Measurements from ENCODE around the gene REV3L. TPM values are rescaled to one million over a fixed set of nuclear protein-coding genes. Genes with fewer than 3 reads are reported as not detected.
A peak's percentile ranks its signal among the peaks of the same experiment; 100 is the strongest.
"Not testable (repeated sequence)": the region's sequence is repeated elsewhere in the genome, so short reads cannot be mapped to it uniquely, and the experiment has no call there.

Gene REV3L
- total and polyA plus RNA-seq, 4 donors: 8.8 to 91.4 (median 19.8) TPM

DNA sequence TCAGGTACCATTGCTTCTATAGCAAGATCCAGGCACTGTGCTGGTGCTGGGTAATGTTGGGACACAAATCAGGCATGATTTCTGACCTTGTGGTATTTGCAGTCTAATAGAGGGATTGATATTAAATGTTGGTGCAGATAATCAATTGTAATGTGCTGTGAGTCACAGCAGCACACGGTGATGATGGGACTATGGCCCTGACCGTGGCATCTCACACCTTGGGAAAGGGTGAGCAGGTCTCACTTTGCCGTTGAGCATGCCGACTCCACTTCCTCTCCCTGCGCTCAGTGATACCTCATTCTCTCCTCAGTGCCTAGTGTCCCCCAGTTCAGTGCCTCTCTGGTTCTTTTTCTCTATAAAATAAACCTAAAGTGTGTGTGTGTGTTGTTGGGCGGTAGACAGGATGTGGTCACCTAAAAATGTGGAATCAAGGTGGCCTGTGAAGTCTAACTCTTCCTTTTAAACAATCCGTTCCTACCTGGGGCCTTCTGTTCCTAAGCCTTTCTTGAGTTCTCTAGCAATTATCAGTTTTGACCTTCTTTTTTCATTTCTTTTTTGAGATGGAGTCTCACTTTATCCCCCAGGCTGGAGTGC, 188.5 kb downstream of the REV3L start:
- DNase-seq (no peak), ATAC-seq (ENCODE audit: insufficient read depth, low FRiP score) (no peak)
- no peak overlapping the region for H3K27ac ChIP-seq (ENCODE audit: low read depth in 1 of 2, low read length in 1 of 2)
- H3K9ac ChIP-seq (ENCODE audit: insufficient read depth in 1 of 2, low read length in 2 of 2): no peak overlapping the region
- no peaks in the 10 kb centered on the region for H3K27me3 ChIP-seq (ENCODE audit: control insufficient read depth in 3 of 3, insufficient read depth in 3 of 3, low read length in 2 of 3)
- no peak overlapping the region for H3K4me3 ChIP-seq
- H3K36me3 ChIP-seq (ENCODE audit: control insufficient read depth in 4 of 4, insufficient read depth in 4 of 4, low read length in 4 of 4): peaks cover 0 to 3% (median 0%) of the 10 kb centered on the region in 4 donors
- H3K4me1 ChIP-seq (ENCODE audit: control insufficient read depth in 5 of 5, insufficient read depth in 5 of 5, low read length in 5 of 5): no peaks in the 10 kb centered on the region
- no peaks in the 10 kb centered on the region for H3K9me3 ChIP-seq (ENCODE audit: control insufficient read depth in 4 of 4, insufficient read depth in 3 of 4, low read length in 3 of 4)
- 92 to 96% methylated on average over 7 of the region's 7 CpGs for WGBS, 2 donors
- TF ChIP-seq, protein P1, sequence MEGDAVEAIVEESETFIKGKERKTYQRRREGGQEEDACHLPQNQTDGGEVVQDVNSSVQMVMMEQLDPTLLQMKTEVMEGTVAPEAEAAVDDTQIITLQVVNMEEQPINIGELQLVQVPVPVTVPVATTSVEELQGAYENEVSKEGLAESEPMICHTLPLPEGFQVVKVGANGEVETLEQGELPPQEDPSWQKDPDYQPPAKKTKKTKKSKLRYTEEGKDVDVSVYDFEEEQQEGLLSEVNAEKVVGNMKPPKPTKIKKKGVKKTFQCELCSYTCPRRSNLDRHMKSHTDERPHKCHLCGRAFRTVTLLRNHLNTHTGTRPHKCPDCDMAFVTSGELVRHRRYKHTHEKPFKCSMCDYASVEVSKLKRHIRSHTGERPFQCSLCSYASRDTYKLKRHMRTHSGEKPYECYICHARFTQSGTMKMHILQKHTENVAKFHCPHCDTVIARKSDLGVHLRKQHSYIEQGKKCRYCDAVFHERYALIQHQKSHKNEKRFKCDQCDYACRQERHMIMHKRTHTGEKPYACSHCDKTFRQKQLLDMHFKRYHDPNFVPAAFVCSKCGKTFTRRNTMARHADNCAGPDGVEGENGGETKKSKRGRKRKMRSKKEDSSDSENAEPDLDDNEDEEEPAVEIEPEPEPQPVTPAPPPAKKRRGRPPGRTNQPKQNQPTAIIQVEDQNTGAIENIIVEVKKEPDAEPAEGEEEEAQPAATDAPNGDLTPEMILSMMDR (IDR thresholded peaks at IDR 0.05; ENCODE audit: control extremely low read depth, extremely low read depth): no peak

DNA sequence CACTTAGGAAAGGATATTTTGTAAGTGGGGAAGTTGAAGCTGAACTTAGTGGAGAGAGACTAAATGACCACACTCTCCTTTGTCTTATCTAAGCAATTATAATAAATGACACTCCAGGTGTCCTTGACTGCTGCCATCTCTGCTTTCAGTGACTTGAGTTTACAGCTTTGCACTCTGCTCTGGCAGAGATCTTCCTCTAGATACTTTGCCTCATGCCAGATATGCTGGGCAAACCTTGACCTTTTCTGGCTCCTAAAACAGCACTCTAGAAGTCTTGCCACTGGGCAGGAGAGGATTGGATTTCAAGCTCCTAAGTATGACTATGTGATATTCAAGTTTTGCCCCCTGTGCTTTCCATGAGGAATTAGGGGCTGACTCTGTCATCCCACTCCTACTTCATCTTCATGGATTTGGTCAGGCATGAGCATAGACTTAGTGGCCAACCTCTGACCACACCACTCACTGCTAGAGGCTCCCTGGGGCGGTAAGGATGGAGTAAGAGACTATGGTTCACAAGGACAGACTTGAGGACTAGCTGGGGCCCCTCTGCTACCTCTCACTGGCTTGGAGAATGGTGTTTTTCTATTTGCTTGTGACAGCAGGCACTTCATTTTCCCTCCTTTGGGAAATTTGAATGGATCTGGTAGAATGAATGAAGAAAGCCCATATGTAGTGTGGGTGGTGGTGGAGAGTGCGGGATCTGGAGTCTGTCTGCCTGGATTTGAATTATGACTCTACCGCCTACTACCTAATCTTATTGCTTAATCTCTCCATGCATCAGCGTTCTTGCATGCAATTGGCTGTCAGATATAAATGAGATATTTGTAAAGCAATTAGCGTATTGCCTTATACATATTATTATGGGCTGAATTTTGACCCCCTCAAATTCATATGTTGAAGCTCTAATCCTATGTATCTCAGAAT, 191.4 kb downstream of the REV3L start:
- peaks cover 0 to 2% (median 0%) of the 10 kb centered on the region in 4 donors for H3K36me3 ChIP-seq (ENCODE audit: control insufficient read depth in 4 of 4, insufficient read depth in 4 of 4, low read length in 4 of 4)
- TF ChIP-seq, protein P1 (IDR thresholded peaks at IDR 0.05; ENCODE audit: control extremely low read depth, extremely low read depth): no peak
- no peaks in the 10 kb centered on the region for H3K4me1 ChIP-seq (ENCODE audit: control insufficient read depth in 5 of 5, insufficient read depth in 5 of 5, low read length in 5 of 5)
- no peak overlapping the region for H3K9ac ChIP-seq (ENCODE audit: insufficient read depth in 1 of 2, low read length in 2 of 2)
- H3K27me3 ChIP-seq (ENCODE audit: control insufficient read depth in 3 of 3, insufficient read depth in 3 of 3, low read length in 2 of 3): no peaks in the 10 kb centered on the region
- ATAC-seq (ENCODE audit: insufficient read depth, low FRiP score) (no peak), DNase-seq (no peak)
- H3K27ac ChIP-seq (ENCODE audit: low read depth in 1 of 2, low read length in 1 of 2): no peak overlapping the region
- H3K9me3 ChIP-seq (ENCODE audit: control insufficient read depth in 4 of 4, insufficient read depth in 3 of 4, low read length in 3 of 4): no peaks in the 10 kb centered on the region
- no peak overlapping the region for H3K4me3 ChIP-seq
- 91 to 98% methylated on average over 5 of the region's 5 CpGs for WGBS, 2 donors

DNA sequence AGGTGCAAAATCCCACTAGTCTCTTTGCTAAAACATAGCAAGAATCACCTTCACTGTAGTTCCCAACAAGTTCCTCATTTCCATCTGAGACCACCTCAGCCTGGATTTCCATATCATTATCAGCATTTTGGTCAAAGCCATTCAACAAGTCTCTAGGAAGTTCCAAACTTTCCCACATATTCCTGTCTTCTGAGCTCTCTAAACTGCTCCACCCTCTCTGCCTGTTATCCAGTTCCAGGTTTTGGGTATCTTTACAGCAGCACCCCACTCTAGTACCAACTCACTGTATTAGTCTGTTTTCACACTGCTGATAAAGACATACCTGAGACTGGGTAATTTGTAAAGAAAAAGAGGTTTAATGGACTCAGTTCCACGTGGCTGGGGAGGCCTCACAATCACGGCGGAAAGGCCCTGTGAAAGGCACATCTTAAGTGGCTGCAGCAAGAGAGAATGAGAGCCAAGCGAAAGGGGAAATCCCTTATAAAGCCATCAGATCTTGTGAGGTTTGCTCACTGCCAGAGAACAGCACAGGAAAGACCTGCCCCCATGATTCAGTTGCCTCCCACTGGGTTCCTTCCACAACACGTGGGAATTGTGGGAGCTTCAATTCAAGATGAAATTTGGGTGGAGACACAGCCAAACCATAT, 192.2 kb downstream of the REV3L start:
- not testable (repeated sequence) for H3K9ac ChIP-seq (ENCODE audit: insufficient read depth in 1 of 2, low read length in 2 of 2); H3K4me1 ChIP-seq (ENCODE audit: control insufficient read depth in 5 of 5, insufficient read depth in 5 of 5, low read length in 5 of 5); H3K27ac ChIP-seq (ENCODE audit: low read depth in 1 of 2, low read length in 1 of 2); H3K9me3 ChIP-seq (ENCODE audit: control insufficient read depth in 4 of 4, insufficient read depth in 3 of 4, low read length in 3 of 4); H3K4me3 ChIP-seq; H3K27me3 ChIP-seq (ENCODE audit: control insufficient read depth in 3 of 3, insufficient read depth in 3 of 3, low read length in 2 of 3); H3K36me3 ChIP-seq (ENCODE audit: control insufficient read depth in 4 of 4, insufficient read depth in 4 of 4, low read length in 4 of 4)
- WGBS, 2 donors: 47 to 74% methylated on average over 5 of the region's 5 CpGs
- ATAC-seq (ENCODE audit: insufficient read depth, low FRiP score) (peak; percentile 66), DNase-seq (peak in 1 of 3 donors; percentile 24)

GRCh38 chr6:111284356-111284755, 198.7 kb downstream of the REV3L start:
- DNase-seq; H3K9ac ChIP-seq (ENCODE audit: insufficient read depth in 1 of 2, low read length in 2 of 2); H3K36me3 ChIP-seq (ENCODE audit: control insufficient read depth in 4 of 4, insufficient read depth in 4 of 4, low read length in 4 of 4); H3K27ac ChIP-seq (ENCODE audit: low read depth in 1 of 2, low read length in 1 of 2); H3K27me3 ChIP-seq (ENCODE audit: control insufficient read depth in 3 of 3, insufficient read depth in 3 of 3, low read length in 2 of 3); H3K4me3 ChIP-seq; H3K4me1 ChIP-seq (ENCODE audit: control insufficient read depth in 5 of 5, insufficient read depth in 5 of 5, low read length in 5 of 5); ATAC-seq (ENCODE audit: insufficient read depth, low FRiP score); H3K9me3 ChIP-seq (ENCODE audit: control insufficient read depth in 4 of 4, insufficient read depth in 3 of 4, low read length in 3 of 4): not testable (repeated sequence)
- 54 to 70% methylated on average over 5 of the region's 5 CpGs for WGBS, 2 donors

Data from lung (tissue), 12 donors.